Ectodermal cell (in vitro differentiated cells): Measurements from ENCODE around the gene TICAM2.

ENCODE experiments used
- H3K27ac ChIP-seq: 2 replicates; pipeline ENCODE4 v1.7.0; 2013; ENCODE audit warnings: mild to moderate bottlenecking, low read depth, low read length; ENCODE audit not compliant: insufficient read depth, poor library complexity, severe bottlenecking
- H3K27me3 ChIP-seq: 2 replicates; pipeline ENCODE4 v1.7.0; 2013; ENCODE audit warnings: mild to moderate bottlenecking, low read length; ENCODE audit not compliant: insufficient read depth, control insufficient read depth, poor library complexity, severe bottlenecking
- H3K36me3 ChIP-seq: one replicate; pipeline ENCODE4 v1.7.0; 2013; ENCODE audit warnings: low read length; ENCODE audit not compliant: control insufficient read depth, insufficient read depth
- H3K4me1 ChIP-seq: one replicate; pipeline ENCODE4 v1.7.0; 2013; ENCODE audit warnings: low read length; ENCODE audit not compliant: control insufficient read depth, insufficient read depth
- H3K4me3 ChIP-seq: 2 replicates; pipeline ENCODE4 v1.7.0; 2013; ENCODE audit warnings: low read depth, low read length, control low read depth; ENCODE audit not compliant: insufficient read depth
- H3K9me3 ChIP-seq: 2 replicates; pipeline ENCODE4 v1.7.0; 2013; ENCODE audit warnings: mild to moderate bottlenecking, low read length, moderate library complexity; ENCODE audit not compliant: control insufficient read depth
- WGBS, 2 experiments: methylation state at CpG; one replicate each; pipeline ENCODE4 v1.1.7; 2013; ENCODE audit warnings: missing lambda C conversion rate in 2 of 2; 5-methylcytosine and 5-hydroxymethylcytosine counted together

TICAM2 gene

DNA sequence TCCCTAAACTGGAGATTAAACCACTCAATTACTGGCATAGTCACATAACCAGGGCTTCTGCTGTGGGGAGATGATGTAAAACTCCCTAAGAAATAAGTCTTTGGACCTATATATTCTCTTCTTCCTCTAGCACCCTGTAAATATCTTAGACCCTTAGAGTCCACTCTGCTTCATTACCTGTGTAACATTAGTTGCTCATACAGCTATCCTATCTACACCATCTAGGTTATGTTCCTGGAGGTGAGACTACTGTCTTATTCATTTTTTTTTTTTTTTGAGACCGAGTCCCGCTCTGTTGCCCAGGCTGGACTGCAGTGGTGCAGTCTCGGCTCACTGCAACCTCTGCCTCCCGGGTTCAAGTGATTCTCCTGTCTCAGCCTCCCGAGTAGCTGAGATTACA lies 9.6 kb upstream of the TICAM2 start:
- no peaks in the 10 kb centered on the region for H3K27me3 ChIP-seq
- no peaks in the 10 kb centered on the region for H3K4me1 ChIP-seq
- H3K36me3 ChIP-seq = peaks cover 5% of the 10 kb centered on the region
- no peak overlapping the region for H3K27ac ChIP-seq
- H3K4me3 ChIP-seq = no peak overlapping the region
- H3K9me3 ChIP-seq = no peaks in the 10 kb centered on the region
- 90 to 97% methylated on average over 5 of the region's 5 CpGs for WGBS, 2 experiments

DNA sequence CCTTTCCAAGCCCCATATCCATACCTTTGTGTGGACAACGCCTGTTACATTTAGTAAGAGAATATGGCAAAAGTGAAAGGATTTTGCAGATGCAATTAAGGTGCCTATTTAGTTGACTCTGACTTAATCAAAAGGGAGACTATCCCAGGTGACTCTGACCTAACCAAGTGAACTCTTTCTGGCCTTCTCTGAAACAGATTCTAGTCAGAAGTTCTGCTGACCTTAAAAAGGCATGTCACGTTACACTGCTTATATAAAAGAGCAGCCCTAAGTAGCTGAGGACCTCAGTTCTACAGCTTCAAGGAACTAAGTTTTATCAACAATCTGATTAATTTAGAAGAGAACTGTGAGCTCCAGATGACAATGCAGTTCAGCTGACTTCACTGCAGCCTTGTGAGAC lies 5.7 kb upstream of the TICAM2 start:
- Histone ChIP-seq H3K4me1 (no peaks in the 10 kb centered on the region), H3K36me3 (no peaks in the 10 kb centered on the region), H3K27me3 (no peaks in the 10 kb centered on the region), H3K27ac (no peak overlapping the region), H3K9me3 (no peaks in the 10 kb centered on the region), H3K4me3 (no peak overlapping the region)
- 91 to 94% methylated on average over 2 of the region's 2 CpGs for WGBS, 2 experiments

DNA sequence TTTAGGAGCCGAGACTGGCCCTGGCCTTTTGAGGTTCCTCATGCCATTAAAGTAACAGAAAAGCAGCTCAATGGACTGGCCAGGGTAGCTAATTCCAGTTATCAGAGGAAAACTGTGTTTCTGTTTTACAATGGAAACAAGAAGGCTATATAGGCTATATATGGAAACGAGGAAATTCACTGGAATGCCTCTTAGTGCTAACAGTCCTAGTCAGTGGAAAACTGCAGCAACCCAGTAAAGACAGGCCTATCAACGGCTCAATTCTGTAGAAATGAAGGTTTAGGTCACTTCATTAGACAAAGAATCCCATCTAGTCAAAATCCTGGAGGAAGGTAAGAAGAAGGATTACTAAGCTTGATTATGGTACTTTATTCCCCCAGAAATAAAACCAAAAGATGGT lies 3.2 kb upstream of the TICAM2 start:
- Histone ChIP-seq H3K36me3 (no peaks in the 10 kb centered on the region), H3K27ac (no peak overlapping the region), H3K9me3 (no peaks in the 10 kb centered on the region), H3K4me3 (no peak overlapping the region), H3K27me3 (no peaks in the 10 kb centered on the region), H3K4me1 (peaks cover 4% of the 10 kb centered on the region)
- WGBS, 2 experiments = 96 to 98% methylated on average over 3 of the region's 3 CpGs

DNA sequence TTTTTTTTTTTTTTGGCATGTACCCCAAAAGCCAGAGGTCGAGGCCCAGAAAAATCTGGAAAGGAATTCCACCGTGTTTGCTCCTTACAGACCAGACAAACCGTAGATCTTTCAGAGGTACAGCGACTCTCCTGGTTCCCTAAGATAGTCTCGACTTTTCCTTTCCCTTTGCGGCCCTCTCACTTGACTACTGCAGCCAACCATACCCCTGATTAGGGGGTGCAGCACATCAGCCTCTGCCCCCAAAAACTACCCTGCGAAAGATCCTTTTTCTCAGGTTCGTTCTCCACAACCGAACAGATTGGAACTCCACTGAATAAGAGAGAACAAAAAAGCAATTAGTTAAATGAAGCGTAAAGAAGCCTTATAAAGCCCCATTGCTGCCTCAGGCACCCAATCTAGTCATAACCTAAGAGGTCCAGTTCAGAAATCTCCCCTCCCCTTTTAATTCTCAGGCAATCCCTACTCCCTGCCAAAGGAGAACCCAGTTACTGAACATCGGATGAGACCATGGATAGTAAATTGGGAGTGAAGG lies 379 bp upstream of the TICAM2 start:
- no peaks in the 10 kb centered on the region for H3K9me3 ChIP-seq
- no peaks in the 10 kb centered on the region for H3K27me3 ChIP-seq
- no peaks in the 10 kb centered on the region for H3K36me3 ChIP-seq
- H3K4me3 ChIP-seq = no peak overlapping the region
- 61 to 66% methylated on average over 10 to 11 of the region's 11 CpGs for WGBS, 2 experiments
- H3K27ac ChIP-seq = no peak overlapping the region
- H3K4me1 ChIP-seq = peaks cover 4% of the 10 kb centered on the region

DNA sequence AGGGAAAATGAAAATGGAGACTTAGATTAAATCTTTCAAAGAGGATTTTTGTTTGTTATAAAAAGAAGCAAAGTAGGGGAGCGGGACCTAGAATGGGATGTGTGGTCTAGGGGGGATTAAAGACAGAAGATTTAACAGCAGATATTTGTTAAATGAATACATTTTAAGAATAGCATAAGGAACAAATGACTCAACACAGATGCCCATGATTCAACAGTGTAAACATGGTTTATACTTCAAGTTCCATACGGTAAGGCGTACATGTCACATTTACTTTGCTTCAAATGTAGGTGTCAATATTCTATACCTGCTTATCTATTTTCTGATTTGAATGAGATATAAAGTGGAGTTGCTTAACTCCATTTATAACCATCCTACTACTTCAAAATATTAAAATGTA lies 1.5 kb downstream of the TICAM2 start:
- H3K4me1 ChIP-seq = peaks cover 4% of the 10 kb centered on the region
- 87 to 100% methylated on average over 1 to 3 of the region's 3 CpGs for WGBS, 2 experiments
- no peak overlapping the region for H3K4me3 ChIP-seq
- no peak overlapping the region for H3K27ac ChIP-seq
- no peaks in the 10 kb centered on the region for H3K9me3 ChIP-seq
- no peaks in the 10 kb centered on the region for H3K27me3 ChIP-seq
- H3K36me3 ChIP-seq = no peaks in the 10 kb centered on the region

DNA sequence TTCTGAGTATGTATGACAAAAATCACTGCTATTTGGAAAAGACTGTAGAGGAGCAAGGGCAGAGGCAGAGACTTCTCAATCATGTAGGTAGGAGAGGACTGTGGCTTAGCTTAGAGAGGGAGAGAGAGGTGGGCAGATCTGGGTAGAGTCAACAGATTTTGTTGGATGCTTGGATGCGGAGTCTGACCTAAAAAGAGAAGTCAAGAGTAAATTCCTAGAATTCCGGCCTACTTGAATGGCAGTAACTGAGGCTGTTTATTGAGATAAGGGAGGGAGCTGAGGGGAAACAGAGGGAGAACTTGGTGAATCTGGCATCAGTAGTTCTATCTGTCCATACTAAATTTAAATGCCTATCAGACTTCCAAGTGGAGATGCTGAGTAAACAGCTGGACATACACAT lies 2.4 kb downstream of the TICAM2 start:
- H3K27ac ChIP-seq = no peak overlapping the region
- H3K36me3 ChIP-seq = no peaks in the 10 kb centered on the region
- H3K9me3 ChIP-seq = no peaks in the 10 kb centered on the region
- peaks cover 4% of the 10 kb centered on the region for H3K4me1 ChIP-seq
- 91 to 93% methylated on average over 2 of the region's 2 CpGs for WGBS, 2 experiments
- H3K27me3 ChIP-seq = no peaks in the 10 kb centered on the region
- H3K4me3 ChIP-seq = no peak overlapping the region

DNA sequence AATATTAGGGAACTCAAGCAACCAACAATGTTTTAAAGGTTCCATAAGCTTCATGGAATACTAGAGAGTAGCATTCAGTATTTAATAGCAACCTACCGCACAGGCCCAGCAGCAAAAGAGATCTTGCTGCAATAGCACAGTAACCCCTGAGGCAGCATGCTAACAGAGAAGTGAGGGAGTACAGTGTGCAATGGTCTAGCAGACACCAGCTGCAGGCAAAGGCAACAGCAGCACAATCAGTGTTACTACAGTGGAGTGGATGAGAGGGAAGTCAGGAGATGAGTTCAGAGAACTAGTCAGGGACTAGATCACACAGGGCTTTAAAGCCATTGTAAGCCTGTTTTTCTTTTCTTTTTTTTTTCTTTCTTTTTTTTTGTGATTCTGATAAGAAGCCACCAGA lies 2.8 kb downstream of the TICAM2 start:
- Histone ChIP-seq H3K4me3 (no peak overlapping the region), H3K27me3 (no peaks in the 10 kb centered on the region), H3K4me1 (peaks cover 4% of the 10 kb centered on the region), H3K27ac (no peak overlapping the region), H3K9me3 (no peaks in the 10 kb centered on the region), H3K36me3 (no peaks in the 10 kb centered on the region)
- WGBS, 2 experiments = 95 to 100% methylated on average over 1 of the region's 1 CpG

DNA sequence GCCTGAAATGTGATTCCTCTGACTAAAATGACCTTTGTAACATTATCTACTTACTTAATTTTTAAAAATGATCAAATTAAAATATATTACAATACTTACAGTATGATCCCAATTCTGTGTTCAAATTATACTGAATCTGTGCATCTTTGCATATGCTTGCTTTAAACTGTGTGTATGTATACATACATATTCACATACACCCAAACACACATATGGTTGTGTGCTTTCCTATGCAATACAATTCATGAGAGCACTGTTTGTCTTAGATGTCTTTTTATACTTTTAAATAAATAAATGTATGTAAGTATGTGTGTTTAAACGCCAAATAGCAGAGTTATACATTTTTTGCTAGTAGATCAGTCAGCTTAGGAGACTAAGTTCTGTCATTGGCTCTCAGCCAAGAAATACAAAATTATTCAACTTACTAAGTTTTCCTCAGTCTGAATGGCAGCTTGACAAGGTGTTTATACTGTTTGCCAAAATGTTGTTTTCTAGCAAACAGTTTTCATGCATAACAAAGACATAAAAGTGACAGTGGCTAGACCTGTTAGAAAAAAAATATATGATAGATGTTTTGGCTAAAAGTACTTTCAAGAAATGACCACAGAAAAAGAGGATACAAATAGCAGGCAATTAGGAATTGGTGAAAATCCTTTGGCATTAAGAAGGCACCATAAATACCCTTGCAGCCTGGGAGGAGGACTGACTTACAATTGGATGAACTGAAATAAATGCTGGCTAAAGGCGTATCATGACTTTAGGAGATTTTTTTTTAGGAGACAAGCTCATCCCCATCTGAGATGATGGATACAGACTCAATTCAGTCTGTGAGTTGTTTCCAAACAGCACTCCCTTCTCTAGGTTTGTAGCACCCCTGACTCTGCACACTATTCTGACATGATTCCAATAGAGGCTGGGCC lies 7.9 kb downstream of the TICAM2 start:
- Histone ChIP-seq H3K4me1 (no peaks in the 10 kb centered on the region), H3K27me3 (no peaks in the 10 kb centered on the region), H3K4me3 (no peak overlapping the region), H3K36me3 (no peaks in the 10 kb centered on the region), H3K9me3 (no peaks in the 10 kb centered on the region), H3K27ac (no peak overlapping the region)
- WGBS, 2 experiments = 89 to 95% methylated on average over 1 of the region's 2 CpGs

DNA sequence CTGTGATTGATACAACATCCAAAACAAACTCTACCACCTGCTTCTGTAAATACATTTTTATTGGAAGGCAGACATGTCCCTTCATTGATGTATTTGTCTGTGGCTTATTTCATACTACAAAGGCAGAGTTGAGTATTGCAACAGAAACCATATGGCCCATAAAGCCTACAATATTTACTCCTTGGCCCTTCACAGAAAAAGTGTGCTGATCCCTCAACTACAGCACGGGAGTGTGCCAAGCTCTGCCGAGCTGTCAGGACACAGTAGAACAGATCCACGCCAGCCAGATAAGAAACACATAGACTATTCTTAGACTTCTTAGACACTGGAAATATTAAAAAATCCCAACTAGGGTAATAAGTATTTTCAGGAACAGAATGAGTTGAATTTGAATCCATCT lies 13.2 kb downstream of the TICAM2 start:
- WGBS, 2 experiments = 92 to 97% methylated on average over 3 of the region's 3 CpGs
- Histone ChIP-seq H3K36me3 (no peaks in the 10 kb centered on the region), H3K4me3 (no peak overlapping the region), H3K9me3 (no peaks in the 10 kb centered on the region), H3K27me3 (no peaks in the 10 kb centered on the region), H3K27ac (no peak overlapping the region), H3K4me1 (no peaks in the 10 kb centered on the region)

DNA sequence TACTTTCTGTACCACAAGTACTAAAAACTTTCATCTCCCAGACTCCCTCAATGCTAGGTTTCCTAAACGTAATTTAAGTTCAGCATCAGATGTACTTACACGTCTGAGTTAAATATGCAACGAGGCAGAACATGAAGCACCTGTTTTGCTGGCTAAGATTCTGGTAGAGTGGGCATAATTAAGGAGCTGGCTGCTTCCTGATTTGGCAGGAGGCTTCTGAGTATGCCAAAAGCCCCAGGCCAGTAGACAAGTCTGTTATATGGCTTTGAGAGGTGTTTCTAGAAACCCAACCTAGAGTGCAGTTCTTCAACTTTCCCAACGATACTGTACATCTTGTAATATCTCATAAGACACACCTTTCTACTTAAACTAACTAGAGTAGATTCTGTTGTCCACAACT lies 13.6 kb downstream of the TICAM2 start:
- H3K4me1 ChIP-seq = no peaks in the 10 kb centered on the region
- no peak overlapping the region for H3K4me3 ChIP-seq
- no peaks in the 10 kb centered on the region for H3K27me3 ChIP-seq
- no peak overlapping the region for H3K27ac ChIP-seq
- H3K36me3 ChIP-seq = no peaks in the 10 kb centered on the region
- H3K9me3 ChIP-seq = no peaks in the 10 kb centered on the region
- 89 to 93% methylated on average over 4 of the region's 4 CpGs for WGBS, 2 experiments
